PC-3 (cell line): Measurements from ENCODE around the gene CASP12. TPM values are rescaled to one million over a fixed set of nuclear protein-coding genes. Genes with fewer than 3 reads are reported as not detected.

ENCODE experiments used
- ATAC-seq: fragments of 200-7000 bp; cut with Tn5 transposase; 2 replicates; pipeline ENCODE4 v1.9.1; 2020; ENCODE audit warnings: mild to moderate bottlenecking, moderate library complexity
- BruUV-seq: library from RNA; stranded (reverse); fragments of 400-500 nt; replicated peaks from 2 replicates; lab custom pipeline; 2021; lab: Mats Ljungman, UMichigan
- CTCF ChIA-PET: fragments of 300-600 bp; sonication (Branson Sonifier 250); formaldehyde crosslinking; loops from one replicate; lab custom pipeline; 2022; ENCODE audit warnings: antibody characterized with exemption; lab: Charles Lee
- POLR2A ChIA-PET: fragments of 300-600 bp; sonication (Branson Sonifier 250); formaldehyde crosslinking; loops from one replicate; lab custom pipeline; 2022; ENCODE audit warnings: antibody characterized with exemption; ENCODE audit not compliant: unreplicated experiment; lab: Charles Lee
- DNase-seq: peaks from one replicate; pipeline ENCODE4 v3.0.0-alpha.2; 2015
- H2AFZ ChIP-seq: fragments of 300-600 bp; sonication (generic); 2 replicates; pipeline ENCODE4 v1.6.0; 2016; ENCODE audit warnings: antibody characterized with exemption, low read length
- H3F3A ChIP-seq: fragments of 300-600 bp; sonication (generic); one replicate; pipeline ENCODE4 v1.6.0; 2017; ENCODE audit warnings: antibody characterized with exemption, low read length, control low read depth, mild to moderate bottlenecking; ENCODE audit not compliant: unreplicated experiment
- H3K27ac ChIP-seq: fragments of 300-600 bp; sonication (generic); 2 replicates; pipeline ENCODE4 v1.5.1; 2016; ENCODE audit warnings: mild to moderate bottlenecking, low read length
- H3K27me3 ChIP-seq: fragments of 300-600 bp; sonication (generic); 2 replicates; pipeline ENCODE4 v1.6.1; 2016; ENCODE audit warnings: low read length, mixed read lengths
- H3K36me3 ChIP-seq: fragments of 300-600 bp; sonication (generic); 2 replicates; pipeline ENCODE4 v1.6.1; 2016; ENCODE audit warnings: low read depth, mixed run types, low read length, mixed read lengths
- H3K4me1 ChIP-seq: fragments of 300-600 bp; sonication (generic); 2 replicates; pipeline ENCODE4 v1.5.1; 2016; ENCODE audit warnings: low read length; ENCODE audit not compliant: insufficient read depth
- H3K4me2 ChIP-seq: fragments of 300-600 bp; sonication (generic); 2 replicates; pipeline ENCODE4 v1.6.0; 2016; ENCODE audit warnings: low read length
- H3K4me3 ChIP-seq: fragments of 300-600 bp; sonication (generic); 2 replicates; pipeline ENCODE4 v1.5.1; 2016; ENCODE audit warnings: mild to moderate bottlenecking, low read length, mixed read lengths
- H3K79me2 ChIP-seq: fragments of 300-600 bp; sonication (generic); 2 replicates; pipeline ENCODE4 v1.6.1; 2017; ENCODE audit warnings: low read length, mixed read lengths
- H3K9ac ChIP-seq: fragments of 300-600 bp; sonication (generic); 2 replicates; pipeline ENCODE4 v1.6.0; 2016; ENCODE audit warnings: mild to moderate bottlenecking, low read length
- H3K9me2 ChIP-seq: fragments of 300-600 bp; sonication (generic); replicated peaks from 2 replicates; pipeline ENCODE4 v1.6.1; 2016; ENCODE audit warnings: mixed run types, low read length, mixed read lengths
- H3K9me3 ChIP-seq: fragments of 300-600 bp; sonication (generic); 2 replicates; pipeline ENCODE4 v1.6.1; 2016; ENCODE audit warnings: low read length, mixed read lengths
- H4K20me1 ChIP-seq: fragments of 300-600 bp; sonication (generic); 2 replicates; pipeline ENCODE4 v1.6.1; 2016; ENCODE audit warnings: low read length, mixed read lengths
- EZH2 ChIP-seq: fragments of 300-600 bp; sonication (generic); IDR thresholded peaks from one replicate; pipeline ENCODE4 v1.6.1; 2017; ENCODE audit warnings: antibody characterized with exemption, mild to moderate bottlenecking, low read length; ENCODE audit not compliant: unreplicated experiment
- EZH2phosphoT487 ChIP-seq: fragments of 300-600 bp; sonication (generic); IDR thresholded peaks from 2 replicates; pipeline ENCODE4 v1.6.1; 2018; ENCODE audit warnings: mild to moderate bottlenecking, antibody characterized with exemption, low read length, borderline replicate concordance
- intact Hi-C: fragments of 100-400 bp; cut with micrococcal nuclease; formaldehyde crosslinking; loops from 2 replicates; pipeline ENCODE4 v1.9.0; 2023
- total RNA-seq: library from RNA; depleted of rRNA; stranded (reverse); fragments of >200 nt; gene quantifications from 2 replicates; pipeline ENCODE4 v1.2.3, GENCODE V29; 2014
- TF ChIP-seq, protein P1 (sequence below): fragments of 300-600 bp; sonication (generic); conservative IDR thresholded peaks from 2 replicates; pipeline ENCODE4 v1.5.1; 2017; ENCODE audit warnings: antibody characterized with exemption, low read depth, mild to moderate bottlenecking, low read length

CASP12 gene
- total RNA-seq, 1 experiment from 2014 or later: not detected

DNA sequence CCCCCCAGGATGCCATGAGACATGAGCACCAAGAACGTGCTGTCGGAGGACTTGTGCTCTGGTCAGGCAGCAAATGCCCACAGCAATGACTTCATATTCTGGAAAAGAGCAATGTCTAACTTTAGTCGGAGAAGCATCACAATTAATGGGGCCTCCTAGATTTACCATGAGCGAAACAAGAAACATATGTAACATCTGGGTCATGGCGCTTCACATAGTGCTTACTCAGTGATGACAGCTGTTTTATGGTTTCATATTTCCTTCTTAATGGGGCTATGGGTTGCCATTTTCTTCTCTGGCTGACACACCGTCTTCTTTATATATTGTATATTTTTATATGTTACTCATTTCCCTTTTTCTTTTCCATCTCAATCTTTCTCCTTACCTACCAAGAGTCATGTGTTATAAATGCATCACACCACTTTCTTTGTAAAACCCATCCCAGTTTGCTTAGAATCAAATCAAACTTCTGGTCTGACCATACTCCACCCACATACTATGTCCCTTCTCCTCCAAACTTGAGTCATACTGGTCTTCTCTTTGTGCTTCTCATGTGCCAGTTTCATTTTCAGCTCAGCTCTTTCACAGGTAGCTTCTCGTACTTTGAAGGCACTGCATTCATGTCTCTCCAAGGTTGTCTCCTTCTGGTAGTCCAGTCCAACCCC lies 9.4 kb upstream of the CASP12 start:
- POLR2A ChIA-PET: no interaction called here
- Histone ChIP-seq H3K79me2 (no peaks in the 10 kb centered on the region), H2AFZ (no peak overlapping the region), H3K4me3 (no peak overlapping the region), H3K4me2 (no peak overlapping the region), H3K9ac (no peak overlapping the region), H3K9me2 (0 out of 2 replicates have a peak, but pooled peaks cover 4% of the 10 kb centered on the region), H3K4me1 (no peaks in the 10 kb centered on the region), H3K36me3 (no peaks in the 10 kb centered on the region), H3K27ac (no peak overlapping the region), H4K20me1 (no peaks in the 10 kb centered on the region), H3K9me3 (no peaks in the 10 kb centered on the region), H3K27me3 (no peaks in the 10 kb centered on the region), H3F3A (no peaks in the 10 kb centered on the region)
- DNase-seq (no peak), ATAC-seq (no peak; the same call in 1 of the 2 replicates)
- intact Hi-C loops: no loop called here
- CTCF ChIA-PET: no interaction called here
- BruUV-seq: no TSS peak
- TF ChIP-seq, protein P1, sequence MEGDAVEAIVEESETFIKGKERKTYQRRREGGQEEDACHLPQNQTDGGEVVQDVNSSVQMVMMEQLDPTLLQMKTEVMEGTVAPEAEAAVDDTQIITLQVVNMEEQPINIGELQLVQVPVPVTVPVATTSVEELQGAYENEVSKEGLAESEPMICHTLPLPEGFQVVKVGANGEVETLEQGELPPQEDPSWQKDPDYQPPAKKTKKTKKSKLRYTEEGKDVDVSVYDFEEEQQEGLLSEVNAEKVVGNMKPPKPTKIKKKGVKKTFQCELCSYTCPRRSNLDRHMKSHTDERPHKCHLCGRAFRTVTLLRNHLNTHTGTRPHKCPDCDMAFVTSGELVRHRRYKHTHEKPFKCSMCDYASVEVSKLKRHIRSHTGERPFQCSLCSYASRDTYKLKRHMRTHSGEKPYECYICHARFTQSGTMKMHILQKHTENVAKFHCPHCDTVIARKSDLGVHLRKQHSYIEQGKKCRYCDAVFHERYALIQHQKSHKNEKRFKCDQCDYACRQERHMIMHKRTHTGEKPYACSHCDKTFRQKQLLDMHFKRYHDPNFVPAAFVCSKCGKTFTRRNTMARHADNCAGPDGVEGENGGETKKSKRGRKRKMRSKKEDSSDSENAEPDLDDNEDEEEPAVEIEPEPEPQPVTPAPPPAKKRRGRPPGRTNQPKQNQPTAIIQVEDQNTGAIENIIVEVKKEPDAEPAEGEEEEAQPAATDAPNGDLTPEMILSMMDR: no peak
- TF ChIP-seq EZH2 (no peak), EZH2phosphoT487 (no peak)

DNA sequence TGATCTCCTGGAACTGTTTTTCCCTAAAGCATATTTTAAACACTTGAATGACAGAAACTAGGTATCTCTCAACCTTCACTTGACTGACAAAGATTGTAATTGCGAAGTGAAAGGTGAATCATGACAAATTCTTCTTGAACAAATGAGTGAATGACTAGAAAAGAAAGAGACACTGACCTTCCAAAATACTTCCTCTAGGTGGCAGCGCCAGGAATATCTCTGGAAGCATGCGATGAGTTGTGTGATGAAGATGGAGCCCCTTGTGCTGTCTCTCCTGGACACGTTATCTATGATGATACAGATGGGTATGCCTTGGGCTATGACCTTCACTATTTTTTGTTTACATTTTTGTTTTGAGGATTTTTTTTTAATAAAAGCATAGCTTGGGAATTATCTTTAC lies 7.0 kb upstream of the CASP12 start:
- Histone ChIP-seq H3K27me3 (no peaks in the 10 kb centered on the region), H3K4me3 (no peak overlapping the region), H3K9me3 (no peaks in the 10 kb centered on the region), H3K4me2 (no peak overlapping the region), H4K20me1 (no peaks in the 10 kb centered on the region), H3K27ac (no peak overlapping the region), H3K79me2 (no peaks in the 10 kb centered on the region), H2AFZ (no peak overlapping the region), H3F3A (no peaks in the 10 kb centered on the region), H3K36me3 (no peaks in the 10 kb centered on the region), H3K4me1 (no peaks in the 10 kb centered on the region), H3K9ac (no peak overlapping the region), H3K9me2 (0 out of 2 replicates have a peak, but pooled peaks cover 4% of the 10 kb centered on the region)
- TF ChIP-seq EZH2 (no peak), EZH2phosphoT487 (no peak)
- TF ChIP-seq, protein P1: peak; percentile 56
- BruUV-seq: no TSS peak
- peak; percentile 26 for DNase-seq
- CTCF ChIA-PET: no interaction called here
- POLR2A ChIA-PET: no interaction called here
- intact Hi-C loops: no loop called here
- ATAC-seq: no peak

DNA sequence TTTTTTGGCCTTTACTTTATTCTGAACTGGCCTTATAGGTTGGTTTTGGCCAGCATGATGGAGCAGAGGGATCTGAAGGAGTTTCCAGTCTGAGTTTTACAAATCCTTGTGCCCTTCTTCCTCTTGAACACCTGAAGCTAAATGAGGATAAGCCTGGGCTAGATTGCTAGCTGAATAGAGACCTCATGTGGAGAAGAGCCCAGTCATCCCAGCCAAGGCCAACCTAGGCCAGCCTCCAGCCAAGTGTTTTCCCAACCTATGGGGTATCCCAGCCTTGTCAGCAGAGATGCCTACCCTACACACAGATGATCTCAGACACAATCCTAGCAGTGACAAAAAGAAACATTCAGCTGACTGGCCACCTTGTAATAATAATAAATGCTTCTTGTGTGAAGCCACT lies 966 bp upstream of the CASP12 start:
- no peaks in the 10 kb centered on the region for H3K9me2 ChIP-seq
- H3K36me3 ChIP-seq: no peaks in the 10 kb centered on the region
- no peak overlapping the region for H3K4me3 ChIP-seq
- intact Hi-C loops: no loop called here
- H3K9me3 ChIP-seq: no peaks in the 10 kb centered on the region
- BruUV-seq: no TSS peak
- H4K20me1 ChIP-seq: no peaks in the 10 kb centered on the region
- ChIA-PET POLR2A (no interaction called here), CTCF (no interaction called here)
- H3K79me2 ChIP-seq: no peaks in the 10 kb centered on the region
- no peak for TF ChIP-seq EZH2
- TF ChIP-seq EZH2phosphoT487: no peak
- TF ChIP-seq, protein P1: no peak
- DNase-seq (no peak), ATAC-seq (no peak)
- no peaks in the 10 kb centered on the region for H3F3A ChIP-seq
- H3K4me1 ChIP-seq: no peaks in the 10 kb centered on the region
- no peaks in the 10 kb centered on the region for H3K27me3 ChIP-seq
- no peak overlapping the region for H3K4me2 ChIP-seq
- no peak overlapping the region for H2AFZ ChIP-seq
- no peak overlapping the region for H3K9ac ChIP-seq
- H3K27ac ChIP-seq: no peak overlapping the region
